K562 (cell line): ENCODE data around the gene DOP1B. TPM values are rescaled to one million over a fixed set of nuclear protein-coding genes. Genes with fewer than 3 reads are reported as not detected.

Source experiments
- ATAC-seq: fragments of 200-7000 bp; cut with Tn5 transposase; 3 replicates; pipeline ENCODE4 v1.9.1; 2020; ENCODE audit warnings: moderate library complexity
- BruUV-seq: library from RNA; stranded (reverse); fragments of 400-500 nt; replicated peaks from 2 replicates; lab custom pipeline; 2021; lab: Mats Ljungman, UMichigan
- CTCF ChIA-PET: fragments of 300-600 bp; formaldehyde crosslinking; extraction: SDS; loops from one replicate; lab custom pipeline; 2021; ENCODE audit warnings: low intra/inter-chr PET ratio; lab: Yijun Ruan, JAX
- POLR2A ChIA-PET: fragments of 300-600, 350-650 bp; sonication (Branson Sonifier 250); formaldehyde crosslinking; extraction: SDS; loops from one replicate; lab custom pipeline; 2021; ENCODE audit warnings: antibody characterized with exemption, inconsistent platforms; lab: Yijun Ruan, JAX
- DNase-seq, 4 experiments: peaks; one replicate each; pipeline versions ENCODE4 v3.0.0 to v3.0.0-alpha.2; 2011 to 2018; ENCODE audit warnings: low spot score in 3 of 4, mixed read lengths in 3 of 4; ENCODE audit errors: extremely low read depth in 1 of 4
- FAIRE-seq: peaks from 2 replicates; lab custom pipeline; 2011; peaks lifted over from hg19 to GRCh38; lab: Jason Lieb, UNC
- H2AFZ ChIP-seq: 2 replicates; pipeline ENCODE4 v1.6.0; 2011; ENCODE audit warnings: low read depth, low read length, control low read depth, inconsistent platforms
- H3K27ac ChIP-seq: fragments of 200-600 bp; 3 replicates; pipeline ENCODE4 v1.8.0; 2011; ENCODE audit warnings: low read depth, mild to moderate bottlenecking, control low read depth, inconsistent platforms, low read length, moderate library complexity, mixed read lengths; ENCODE audit errors: extremely low read depth
- H3K27me3 ChIP-seq, 2 experiments: fragments of 300-600 bp in 1 of 2; 2 replicates in 1 of 2; 3 replicates in 1 of 2; pipeline versions ENCODE4 v1.6.0 to v1.8.0; 2011; ENCODE audit warnings: inconsistent platforms in 2 of 2, low read length in 2 of 2, mild to moderate bottlenecking in 1 of 2, mixed read lengths in 1 of 2, moderate library complexity in 1 of 2; ENCODE audit not compliant: control insufficient read depth in 2 of 2, insufficient read depth in 2 of 2
- H3K36me3 ChIP-seq: fragments of 300-600 bp; 3 replicates; pipeline ENCODE4 v1.8.0; 2011; ENCODE audit warnings: mild to moderate bottlenecking, low read length, inconsistent platforms; ENCODE audit not compliant: control insufficient read depth, insufficient read depth
- H3K4me1 ChIP-seq, 2 experiments: fragments of 200-600 bp in 1 of 2; replicated peaks in 1 of 2; 2 replicates in 1 of 2; 3 replicates in 1 of 2; pipeline versions ENCODE4 v1.5.1 to v1.8.0; 2011; ENCODE audit warnings: inconsistent platforms in 2 of 2, low read length in 2 of 2, mild to moderate bottlenecking in 1 of 2, mixed read lengths in 1 of 2, moderate library complexity in 1 of 2; ENCODE audit not compliant: control insufficient read depth in 2 of 2, insufficient read depth in 2 of 2
- H3K4me2 ChIP-seq: 2 replicates; pipeline ENCODE4 v1.6.1; 2011; ENCODE audit warnings: low read length, control low read depth, inconsistent platforms, mixed read lengths; ENCODE audit not compliant: insufficient read depth
- H3K4me3 ChIP-seq: fragments of 200-600 bp; sonication (generic), shearing (Covaris generic); 2 replicates; pipeline ENCODE4 v1.5.1; 2016; ENCODE audit warnings: control low read depth, inconsistent platforms
- H3K79me2 ChIP-seq: fragments of 200-600 bp; 3 replicates; pipeline ENCODE4 v1.8.0; 2011; ENCODE audit warnings: low read length, inconsistent platforms; ENCODE audit not compliant: control insufficient read depth, insufficient read depth
- H3K9ac ChIP-seq, 2 experiments: 2 replicates each; pipeline versions ENCODE4 v1.6.0 to v1.6.1; 2011; ENCODE audit warnings: low read depth in 2 of 2, low read length in 2 of 2, control low read depth in 1 of 2, inconsistent platforms in 1 of 2, mild to moderate bottlenecking in 1 of 2, mixed read lengths in 1 of 2; ENCODE audit not compliant: insufficient read depth in 1 of 2
- H3K9me1 ChIP-seq: one replicate; pipeline ENCODE4 v1.6.0; 2011; ENCODE audit warnings: inconsistent platforms, mild to moderate bottlenecking, low read length, moderate library complexity; ENCODE audit not compliant: control insufficient read depth, insufficient read depth
- H3K9me3 ChIP-seq: replicated peaks from 2 replicates; pipeline ENCODE4 v1.5.1; 2011; ENCODE audit warnings: low read depth, low read length, inconsistent platforms; ENCODE audit not compliant: control insufficient read depth, insufficient read depth
- H4K20me1 ChIP-seq: replicated peaks from 2 replicates; pipeline ENCODE4 v1.6.1; 2011; ENCODE audit warnings: low read length, inconsistent platforms, mixed read lengths; ENCODE audit not compliant: control insufficient read depth, insufficient read depth
- CBFA2T3 ChIP-seq: fragments of 450-650 bp; IDR thresholded peaks from 2 replicates; pipeline ENCODE4 v1.6.1; 2017
- CLOCK ChIP-seq: fragments of 250-450 bp; sonication (Bioruptor Pico); IDR thresholded peaks from 2 replicates; pipeline ENCODE4 v1.4.0; 2020; ENCODE audit warnings: mild to moderate bottlenecking, moderate library complexity, borderline replicate concordance
- IFI16 ChIP-seq: fragments of 250-450 bp; sonication (Bioruptor Pico); IDR thresholded peaks from 2 replicates; pipeline ENCODE4 v2.1.2; 2022; ENCODE audit warnings: mild to moderate bottlenecking, inconsistent platforms
- L3MBTL2 ChIP-seq: fragments of 450-650 bp; IDR thresholded peaks from 2 replicates; pipeline ENCODE4 v1.6.1; 2016; ENCODE audit warnings: mild to moderate bottlenecking, moderate library complexity
- SMAD1 ChIP-seq: fragments of 150-350 bp; IDR thresholded peaks from 2 replicates; pipeline ENCODE4 v1.6.1; 2014; ENCODE audit warnings: low read length, low read depth; ENCODE audit not compliant: partially characterized antibody
- TARDBP ChIP-seq: fragments of 450-650 bp; IDR thresholded peaks from 2 replicates; pipeline ENCODE4 v1.6.1; 2016
- ZBTB17 ChIP-seq: fragments of 450-650 bp; formaldehyde crosslinking; IDR thresholded peaks from 2 replicates; pipeline ENCODE4 v1.4.0; 2020; ENCODE audit warnings: mild to moderate bottlenecking
- ZNF165 ChIP-seq: fragments of 250-450 bp; sonication (Bioruptor Pico); IDR thresholded peaks from 2 replicates; pipeline ENCODE4 v1.4.0; 2020; ENCODE audit warnings: borderline replicate concordance
- ZNF584 ChIP-seq: fragments of 200-800 bp; sonication (Bioruptor generic); IDR thresholded peaks from 2 replicates; pipeline ENCODE4 v1.6.1; 2016; ENCODE audit warnings: low read depth, mild to moderate bottlenecking, missing genetic modification characterization, missing compliant biosample characterization
- ZNF639 ChIP-seq, 2 experiments: fragments of 200-800 bp in 1 of 2; sonication (Bioruptor generic) in 1 of 2; sonication (generic) in 1 of 2; formaldehyde crosslinking in 1 of 2; IDR thresholded peaks in 1 of 2; conservative IDR thresholded peaks in 1 of 2; 2 replicates each; pipeline versions ENCODE4 v1.5.0 to v1.6.1; 2016 to 2020; ENCODE audit warnings: missing compliant biosample characterization in 1 of 2, missing genetic modification characterization in 1 of 2, missing genetic modification reagents in 1 of 2
- WGBS: fragments of 100-300 bp; shearing (Covaris generic); methylation state at CpG from one replicate; pipeline ENCODE4 v1.1.6; 2016; ENCODE audit warnings: low coverage, mixed read lengths; ENCODE audit not compliant: insufficient coverage; ENCODE audit errors: missing lambda C conversion rate; 5-methylcytosine and 5-hydroxymethylcytosine counted together
- in situ Hi-C: fragments of 300-500 bp; cut with MboI; formaldehyde crosslinking; loops from 4 replicates; pipeline ENCODE4 v1.15.0; 2018; ENCODE audit warnings: inconsistent platforms, mixed read lengths
- intact Hi-C: fragments of 100-400 bp; cut with micrococcal nuclease; formaldehyde crosslinking; loops from 2 replicates; pipeline ENCODE4 v1.14.2; 2022
- polyA plus RNA-seq, 8 experiments: library from polyadenylated mRNA; depleted of rRNA in 4 of 8; stranded (reverse) in 5 of 8; unstranded in 3 of 8; fragments of >200 nt; fragmentation: Nextera tagmentation in 2 of 8; fragmentation: Illumina TruSeq in 1 of 8; extraction: Ambion mirVana in 2 of 8; extraction: Trizol in 1 of 8; gene quantifications; 2 replicates each; pipeline versions ENCODE4 v1.2.1 to v1.2.3, GENCODE V29; 2011 to 2014; ENCODE audit warnings: inconsistent platforms in 1 of 8, missing spikeins in 1 of 8
- total RNA-seq, 7 experiments: library from RNA; depleted of rRNA in 6 of 7; stranded (reverse); fragments of >200 nt in 6 of 7; fragmentation: Illumina TruSeq in 2 of 7; extraction: Trizol in 2 of 7; gene quantifications; 2 replicates each; pipeline versions ENCODE4 v1.2.1 to v1.2.3, GENCODE V29; 2011 to 2021; ENCODE audit warnings: low replicate concordance in 1 of 7
- TF ChIP-seq, protein P1 (sequence below), 2 experiments: fragments of 250-450 bp in 1 of 2; fragments of 450-650 bp in 1 of 2; sonication (Bioruptor Pico) in 1 of 2; IDR thresholded peaks; 2 replicates each; pipeline versions ENCODE4 v1.6.1 to v1.8.0; 2016 to 2021; ENCODE audit warnings: mild to moderate bottlenecking in 2 of 2, moderate library complexity in 2 of 2, missing compliant biosample characterization in 1 of 2, missing genetic modification characterization in 1 of 2
- TF ChIP-seq, protein P2 (sequence below): fragments of 250-450 bp; sonication (Bioruptor Pico); IDR thresholded peaks from 2 replicates; pipeline ENCODE4 v1.5.0; 2020; ENCODE audit warnings: mild to moderate bottlenecking, borderline replicate concordance

The DOP1B gene
- total and polyA plus RNA-seq, 9 of the 15 experiments (the other 6 are each of a cell fraction or from before 2014, with no cell fraction given) = 0.04 to 2.2 (median 0.68) TPM

DNA sequence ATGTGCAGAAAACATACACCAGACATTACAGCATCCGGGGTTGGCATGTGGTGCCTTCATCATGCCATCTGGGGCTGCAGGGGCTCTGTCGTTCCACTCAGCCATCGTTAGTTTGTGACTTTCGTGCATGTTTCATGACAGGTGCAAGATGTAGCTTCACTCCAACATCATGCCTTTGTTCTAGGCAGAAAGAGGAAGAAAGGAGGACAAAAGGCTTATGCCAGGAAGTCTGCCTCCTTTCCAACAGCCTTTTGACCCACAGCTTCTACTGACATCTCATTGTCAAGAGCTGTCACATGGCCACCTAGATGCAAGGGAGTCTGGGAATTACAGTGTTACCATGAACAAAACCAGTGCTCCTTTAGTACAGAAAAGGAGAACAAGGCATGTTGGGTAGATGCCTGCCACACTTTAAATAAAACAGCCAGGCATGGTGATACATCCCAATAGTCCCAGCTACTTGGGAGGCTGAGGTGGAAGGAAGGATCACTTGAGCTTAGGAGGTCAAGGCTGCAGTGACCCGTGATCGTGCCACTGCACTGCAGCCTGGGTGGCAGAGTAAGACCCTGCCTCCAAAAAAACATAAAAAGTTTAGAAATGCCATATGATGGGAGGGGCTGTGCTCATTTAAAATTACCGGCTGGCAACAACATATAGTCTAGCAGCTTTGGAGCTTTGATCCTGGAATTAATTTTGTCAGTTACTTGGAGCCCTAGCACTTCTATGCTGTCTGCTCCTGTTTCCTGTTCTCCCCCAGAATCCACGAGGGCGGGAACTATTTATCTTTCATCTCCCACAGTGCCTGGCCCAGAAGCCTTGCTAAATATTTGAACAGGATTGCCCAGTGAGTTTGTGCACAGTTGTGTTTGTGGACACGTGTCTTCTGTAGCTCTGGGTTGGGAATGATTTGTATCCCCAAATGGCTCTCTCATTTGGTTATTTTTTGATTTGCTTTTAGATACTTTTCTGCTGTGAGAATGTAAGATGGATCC lies 7.4 kb downstream of the DOP1B start:
- no TSS peak for BruUV-seq
- Histone ChIP-seq H3K9ac (no peak overlapping the region), H4K20me1 (no peaks in the 10 kb centered on the region), H3K27ac (no peak overlapping the region), H3K4me1 (peaks cover 0 to 3% of the 10 kb centered on the region in 2 experiments; a peak in 3 of 5 replicates), H3K9me3 (no peaks in the 10 kb centered on the region), H3K36me3 (no peaks in the 10 kb centered on the region), H3K27me3 (peaks cover 6 to 29% of the 10 kb centered on the region in 2 experiments; a peak in 4 of 5 replicates), H3K79me2 (no peaks in the 10 kb centered on the region), H2AFZ (no peak overlapping the region; the same call in 1 of the 2 replicates), H3K4me2 (no peak overlapping the region), H3K4me3 (no peak overlapping the region), H3K9me1 (no peaks in the 10 kb centered on the region)
- intact Hi-C loops = no loop called here
- CTCF ChIA-PET = interaction anchor here (1.2 kb wide), 1 partner anchor 46 kb away, joined by 3 read pairs; no protein-coding TSS in a partner anchor
- in situ Hi-C loops = no loop called here
- TF ChIP-seq SMAD1 = no peak
- no peak for TF ChIP-seq TARDBP
- 0 out of 2 replicates have a peak, but pooled peaks have one; percentile 43 for TF ChIP-seq ZNF584
- TF ChIP-seq CLOCK = no peak
- TF ChIP-seq L3MBTL2 = peak; percentile 39
- TF ChIP-seq ZBTB17 = 0 out of 2 replicates have a peak, but pooled peaks have one; percentile 24
- TF ChIP-seq CBFA2T3 = no peak
- TF ChIP-seq, protein P1, sequence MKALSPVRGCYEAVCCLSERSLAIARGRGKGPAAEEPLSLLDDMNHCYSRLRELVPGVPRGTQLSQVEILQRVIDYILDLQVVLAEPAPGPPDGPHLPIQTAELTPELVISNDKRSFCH (CRISPR knock-in tag; IDR thresholded peaks at IDR 0.05) = no peak
- TF ChIP-seq, protein P1 (tag; IDR thresholded peaks at IDR 0.05) = peak; percentile 66; the same call in 1 of the 2 replicates
- TF ChIP-seq, protein P2, sequence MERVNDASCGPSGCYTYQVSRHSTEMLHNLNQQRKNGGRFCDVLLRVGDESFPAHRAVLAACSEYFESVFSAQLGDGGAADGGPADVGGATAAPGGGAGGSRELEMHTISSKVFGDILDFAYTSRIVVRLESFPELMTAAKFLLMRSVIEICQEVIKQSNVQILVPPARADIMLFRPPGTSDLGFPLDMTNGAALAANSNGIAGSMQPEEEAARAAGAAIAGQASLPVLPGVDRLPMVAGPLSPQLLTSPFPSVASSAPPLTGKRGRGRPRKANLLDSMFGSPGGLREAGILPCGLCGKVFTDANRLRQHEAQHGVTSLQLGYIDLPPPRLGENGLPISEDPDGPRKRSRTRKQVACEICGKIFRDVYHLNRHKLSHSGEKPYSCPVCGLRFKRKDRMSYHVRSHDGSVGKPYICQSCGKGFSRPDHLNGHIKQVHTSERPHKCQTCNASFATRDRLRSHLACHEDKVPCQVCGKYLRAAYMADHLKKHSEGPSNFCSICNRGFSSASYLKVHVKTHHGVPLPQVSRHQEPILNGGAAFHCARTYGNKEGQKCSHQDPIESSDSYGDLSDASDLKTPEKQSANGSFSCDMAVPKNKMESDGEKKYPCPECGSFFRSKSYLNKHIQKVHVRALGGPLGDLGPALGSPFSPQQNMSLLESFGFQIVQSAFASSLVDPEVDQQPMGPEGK (CRISPR knock-in tag) = peak; percentile 36; the same call in 1 of the 2 replicates
- TF ChIP-seq ZNF639 (CRISPR knock-in tag; conservative IDR thresholded peaks at IDR 0.05 in 1 of 2, IDR thresholded peaks at IDR 0.05 in 1 of 2) = 0 out of 4 replicates have a peak, but pooled peaks of 1 of the 2 experiments have one; percentile 46
- no peak for TF ChIP-seq IFI16 (CRISPR knock-in tag)
- TF ChIP-seq ZNF165 (CRISPR knock-in tag) = no peak
- ATAC-seq (no peak), FAIRE-seq (peak; percentile 60), DNase-seq (peak in 1 of 4 experiments; percentile 25)
- POLR2A ChIA-PET = interaction anchor here (0.6 to 2.0 kb wide), 4 partner anchors 9 to 256 kb away, joined by 3 to 11 read pairs (median 3); no protein-coding TSS in a partner anchor
- WGBS = 10% methylated on average over 10 of the region's 10 CpGs
